Kidney (tissue), 14 donors: ENCODE results near the gene AXDND1. TPM values are rescaled to one million over a fixed set of nuclear protein-coding genes. Genes with fewer than 3 reads are reported as not detected.

Experiments
- DNase-seq, 5 donors: peaks; one replicate each; pipeline ENCODE4 v3.0.0-alpha.2; 2013 to 2020
- FAIRE-seq: peaks from 2 replicates; lab custom pipeline; 2012; peaks lifted over from hg19 to GRCh38; lab: Jason Lieb, UNC
- H3K27ac ChIP-seq, 2 donors: one replicate each; pipeline ENCODE4 v1.7.0; 2013; ENCODE audit warnings: low read depth in 2 of 2, low read length in 2 of 2, inconsistent platforms in 1 of 2
- H3K27me3 ChIP-seq: one replicate; pipeline ENCODE4 v1.7.1; 2013; ENCODE audit warnings: low read length, inconsistent platforms; ENCODE audit not compliant: control insufficient read depth, insufficient read depth
- H3K36me3 ChIP-seq, 3 donors: one replicate each; pipeline versions ENCODE4 v1.7.0 to v1.7.1; 2013; ENCODE audit warnings: low read length in 3 of 3, control low read depth in 1 of 3, inconsistent platforms in 1 of 3; ENCODE audit not compliant: insufficient read depth in 3 of 3, control insufficient read depth in 2 of 3
- H3K4me1 ChIP-seq, 3 donors: one replicate each; pipeline versions ENCODE4 v1.7.0 to v1.7.1; 2013; ENCODE audit warnings: low read length in 3 of 3, inconsistent platforms in 1 of 3, low read depth in 1 of 3; ENCODE audit not compliant: control insufficient read depth in 2 of 3, insufficient read depth in 2 of 3
- H3K4me3 ChIP-seq, 3 donors: one replicate each; pipeline versions ENCODE4 v1.7.0 to v1.8.1; 2013; ENCODE audit warnings: low read length in 3 of 3, control low read depth in 1 of 3, inconsistent platforms in 1 of 3
- H3K9ac ChIP-seq, 3 donors: one replicate each; pipeline versions ENCODE4 v1.7.0 to v1.7.1; 2013; ENCODE audit warnings: low read length in 3 of 3, control low read depth in 1 of 3, inconsistent platforms in 1 of 3
- H3K9me3 ChIP-seq, 3 donors: one replicate each; pipeline versions ENCODE4 v1.7.0 to v1.7.1; 2013; ENCODE audit warnings: low read length in 3 of 3, control low read depth in 1 of 3, inconsistent platforms in 1 of 3; ENCODE audit not compliant: control insufficient read depth in 2 of 3, insufficient read depth in 1 of 3
- intact Hi-C: fragments of 100-400 bp; cut with DNase I; formaldehyde crosslinking; loops from one replicate; pipeline ENCODE4 v1.11.1; 2022
- polyA plus RNA-seq: library from polyadenylated mRNA; stranded (reverse); fragments of 350-450 nt; fragmentation: Illumina TruSeq; extraction: RNeasy Lipid Tissue Mini Kit (QIAGEN cat#74804); gene quantifications from one replicate; pipeline ENCODE4 v1.2.3, GENCODE V29; 2014; ENCODE audit warnings: low read depth, low replicate concordance; ENCODE audit not compliant: insufficient read depth
- total RNA-seq: library from RNA; stranded (reverse); fragmentation: NEBNext Ultra II Directional; extraction: Animal tissue kit (Norgen Biotek cat#: 25700); gene quantifications from one replicate; pipeline ENCODE4 v1.2.1, GENCODE V29; 2021
- TF ChIP-seq, protein P1 (sequence below): IDR thresholded peaks from 3 replicates; pipeline ENCODE4 v1.5.1; 2012; ENCODE audit warnings: mild to moderate bottlenecking, moderate library complexity, borderline replicate concordance; ENCODE audit not compliant: insufficient read depth; ENCODE audit errors: extremely low read depth
- donor health status: control.
- donor health status: control.
- donor health status: control.
- donor health status: control.
- donor health status: control.
- donor health status: DM: yes; HTN: yes; CAD: no.
- donor health status: Normal renal cell carcinoma (clear cell type).

The AXDND1 gene
- total and polyA plus RNA-seq, 2 donors from 2014 or later = 0.57 TPM; not detected in 1

DNA sequence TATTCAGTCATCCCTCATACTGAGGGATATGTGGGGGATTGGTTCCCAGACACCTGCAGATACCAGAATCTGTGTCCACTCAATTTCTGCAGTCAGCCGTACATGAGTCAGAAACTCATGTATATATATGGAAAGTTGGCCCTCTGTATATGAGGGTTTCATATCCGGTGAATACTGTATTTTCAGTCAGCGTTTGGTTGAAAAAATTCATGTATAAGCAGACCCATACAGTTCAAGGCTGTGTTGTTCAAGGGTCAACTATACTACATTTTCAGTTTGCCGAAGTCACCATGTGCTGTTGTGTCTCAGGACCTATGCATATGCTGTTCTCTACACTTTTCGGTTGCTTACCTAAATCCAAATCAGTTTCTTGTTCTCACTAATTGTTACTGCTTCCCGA lies 10.5 kb downstream of the AXDND1 start:
- intact Hi-C loops = no loop called here
- H3K36me3 ChIP-seq = no peaks in the 10 kb centered on the region
- no peaks in the 10 kb centered on the region for H3K27me3 ChIP-seq
- DNase-seq = no peak
- no peaks in the 10 kb centered on the region for H3K9me3 ChIP-seq
- no peak for FAIRE-seq
- no peak overlapping the region for H3K9ac ChIP-seq
- no peak overlapping the region for H3K4me3 ChIP-seq
- TF ChIP-seq, protein P1, sequence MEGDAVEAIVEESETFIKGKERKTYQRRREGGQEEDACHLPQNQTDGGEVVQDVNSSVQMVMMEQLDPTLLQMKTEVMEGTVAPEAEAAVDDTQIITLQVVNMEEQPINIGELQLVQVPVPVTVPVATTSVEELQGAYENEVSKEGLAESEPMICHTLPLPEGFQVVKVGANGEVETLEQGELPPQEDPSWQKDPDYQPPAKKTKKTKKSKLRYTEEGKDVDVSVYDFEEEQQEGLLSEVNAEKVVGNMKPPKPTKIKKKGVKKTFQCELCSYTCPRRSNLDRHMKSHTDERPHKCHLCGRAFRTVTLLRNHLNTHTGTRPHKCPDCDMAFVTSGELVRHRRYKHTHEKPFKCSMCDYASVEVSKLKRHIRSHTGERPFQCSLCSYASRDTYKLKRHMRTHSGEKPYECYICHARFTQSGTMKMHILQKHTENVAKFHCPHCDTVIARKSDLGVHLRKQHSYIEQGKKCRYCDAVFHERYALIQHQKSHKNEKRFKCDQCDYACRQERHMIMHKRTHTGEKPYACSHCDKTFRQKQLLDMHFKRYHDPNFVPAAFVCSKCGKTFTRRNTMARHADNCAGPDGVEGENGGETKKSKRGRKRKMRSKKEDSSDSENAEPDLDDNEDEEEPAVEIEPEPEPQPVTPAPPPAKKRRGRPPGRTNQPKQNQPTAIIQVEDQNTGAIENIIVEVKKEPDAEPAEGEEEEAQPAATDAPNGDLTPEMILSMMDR = no peak
- no peaks in the 10 kb centered on the region for H3K4me1 ChIP-seq
- H3K27ac ChIP-seq = no peak overlapping the region

DNA sequence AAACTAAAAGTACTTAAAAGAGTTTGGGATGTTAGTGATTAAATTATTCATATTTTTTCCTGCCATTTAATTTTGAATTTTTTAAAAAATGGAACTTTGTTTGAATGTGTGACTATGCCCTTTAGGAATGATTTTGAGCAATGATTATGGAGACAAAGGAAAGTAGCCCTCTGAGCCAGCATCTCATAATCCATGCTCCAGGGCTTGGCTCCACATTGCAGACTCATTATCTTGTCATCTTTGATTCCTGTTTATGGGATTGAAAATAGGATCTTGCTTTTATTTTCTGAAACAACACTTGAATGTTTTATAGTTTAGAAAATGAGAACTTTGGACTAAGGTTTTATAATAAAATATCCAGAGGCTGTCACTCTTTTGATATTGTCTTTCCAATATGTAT lies 14.5 kb downstream of the AXDND1 start:
- Histone ChIP-seq H3K9ac (no peak overlapping the region), H3K27me3 (no peaks in the 10 kb centered on the region), H3K9me3 (no peaks in the 10 kb centered on the region), H3K4me1 (no peaks in the 10 kb centered on the region), H3K4me3 (no peak overlapping the region), H3K36me3 (no peaks in the 10 kb centered on the region), H3K27ac (no peak overlapping the region)
- no peak for FAIRE-seq
- intact Hi-C loops = no loop called here
- no peak for DNase-seq
- TF ChIP-seq, protein P1 = no peak

DNA sequence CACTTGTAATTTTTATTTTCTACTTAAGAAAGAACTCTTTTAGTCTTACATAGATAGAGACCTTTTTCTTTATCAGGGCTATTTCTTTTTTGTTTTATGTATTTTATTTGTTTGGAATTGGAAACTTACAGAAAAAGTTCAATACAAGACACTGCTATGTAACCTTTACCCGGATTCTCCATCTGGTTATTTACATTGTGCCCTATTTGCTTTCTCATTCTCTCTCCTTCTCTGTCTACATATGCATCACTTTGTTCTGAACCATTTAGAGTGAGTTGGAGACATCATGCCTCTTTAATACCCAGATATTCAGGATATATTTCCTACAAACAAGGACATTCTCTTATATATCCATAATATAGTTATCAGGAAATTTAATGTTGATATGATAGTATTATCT lies 18.3 kb downstream of the AXDND1 start:
- Histone ChIP-seq H3K9ac (no peak overlapping the region), H3K4me3 (no peak overlapping the region), H3K27ac (no peak overlapping the region), H3K4me1 (no peaks in the 10 kb centered on the region), H3K9me3 (no peaks in the 10 kb centered on the region), H3K27me3 (no peaks in the 10 kb centered on the region), H3K36me3 (no peaks in the 10 kb centered on the region)
- TF ChIP-seq, protein P1 = no peak
- FAIRE-seq (no peak), DNase-seq (no peak)
- intact Hi-C loops = no loop called here

DNA sequence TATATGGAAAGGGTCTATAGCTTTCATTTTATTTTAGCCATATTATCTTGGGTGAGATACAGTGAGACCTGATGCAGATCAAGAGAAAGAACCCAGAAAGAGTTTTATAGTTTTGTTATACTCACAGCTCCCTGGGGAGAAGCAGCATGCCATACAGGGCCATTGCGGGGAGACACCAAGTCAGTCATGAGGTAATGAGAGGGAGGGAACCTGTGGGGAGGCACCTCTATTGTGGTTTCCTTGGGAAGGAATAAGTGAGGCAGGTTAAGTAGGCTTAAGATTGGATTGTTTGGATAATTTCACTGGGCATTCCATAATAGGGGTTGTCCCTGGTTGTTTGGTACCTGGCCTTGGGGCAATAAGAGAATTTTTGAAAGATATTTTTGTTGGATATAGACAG lies 19.7 kb downstream of the AXDND1 start:
- TF ChIP-seq, protein P1 = no peak
- Histone ChIP-seq H3K27ac (no peak overlapping the region), H3K36me3 (no peaks in the 10 kb centered on the region), H3K4me1 (no peaks in the 10 kb centered on the region), H3K9ac (no peak overlapping the region), H3K4me3 (no peak overlapping the region), H3K9me3 (no peaks in the 10 kb centered on the region), H3K27me3 (no peaks in the 10 kb centered on the region)
- FAIRE-seq = no peak
- intact Hi-C loops = no loop called here
- no peak for DNase-seq
